ENCODE results near the gene ATP6V0C.

ATP6V0C gene

GRCh38 chr16:2527784-2528100 is 14.0 kb downstream of the ATP6V0C start:
- Histone ChIP-seq H3K4me3 (replicated peaks; ENCODE audit: insufficient read depth, low read length) (no peak overlapping the region), H3K27ac (replicated peaks) (no peak overlapping the region), H3K27me3 (ENCODE audit: insufficient read depth, poor library complexity, severe bottlenecking) (no peaks in the 10 kb centered on the region)
- DNase-seq (ENCODE audit: low read depth in 1 of 2, low spot score in 1 of 2) = no peak
- TF ChIP-seq REST (IDR thresholded peaks at IDR 0.05; ENCODE audit: insufficient replicate concordance, low read depth) (no peak), CTCF (IDR thresholded peaks at IDR 0.05; ENCODE audit: insufficient read depth, low read length) (no peak), POLR2AphosphoS5 (IDR thresholded peaks at IDR 0.05; ENCODE audit: low read depth) (no peak), SPI1 (IDR thresholded peaks at IDR 0.05; ENCODE audit: borderline replicate concordance, low read depth) (no peak), GABPA (IDR thresholded peaks at IDR 0.05; ENCODE audit: low read depth) (no peak)

- TF ChIP-seq POLR2AphosphoS5 (IDR thresholded peaks at IDR 0.05; ENCODE audit: low read depth) (no peak), REST (IDR thresholded peaks at IDR 0.05; ENCODE audit: insufficient replicate concordance, low read depth) (no peak), CTCF (IDR thresholded peaks at IDR 0.05; ENCODE audit: insufficient read depth, low read length) (no peak), SPI1 (IDR thresholded peaks at IDR 0.05; ENCODE audit: borderline replicate concordance, low read depth) (no peak), GABPA (IDR thresholded peaks at IDR 0.05; ENCODE audit: low read depth) (no peak)
- H3K27me3 ChIP-seq (ENCODE audit: insufficient read depth, poor library complexity, severe bottlenecking) = no peaks in the 10 kb centered on the region
Measured at GRCh38 chr16:2528161-2529060, 14.7 kb downstream of the ATP6V0C start.

GRCh38 chr16:2529061-2529931 is 15.5 kb downstream of the ATP6V0C start:
- DNase-seq (ENCODE audit: low read depth in 1 of 2, low spot score in 1 of 2) = no peak
- Histone ChIP-seq H3K27ac (replicated peaks) (no peak overlapping the region), H3K27me3 (ENCODE audit: insufficient read depth, poor library complexity, severe bottlenecking) (no peaks in the 10 kb centered on the region), H3K4me3 (replicated peaks; ENCODE audit: insufficient read depth, low read length) (no peak overlapping the region)
- no peak for TF ChIP-seq GABPA (IDR thresholded peaks at IDR 0.05; ENCODE audit: low read depth)
- TF ChIP-seq POLR2AphosphoS5 (IDR thresholded peaks at IDR 0.05; ENCODE audit: low read depth) = no peak
- no peak for TF ChIP-seq CTCF (IDR thresholded peaks at IDR 0.05; ENCODE audit: insufficient read depth, low read length)

More at GRCh38 chr16:2528161-2529060, 14.7 kb downstream of the ATP6V0C start:
- H3K4me3 ChIP-seq (replicated peaks; ENCODE audit: insufficient read depth, low read length) = no peak overlapping the region
- DNase-seq (ENCODE audit: low read depth in 1 of 2, low spot score in 1 of 2) = no peak
- no peak overlapping the region for H3K27ac ChIP-seq (replicated peaks)
